GM12872 (cell line): ENCODE results near the gene RANBP3L.

ENCODE experiments used
- CTCF ChIP-seq: IDR thresholded peaks from 3 replicates; pipeline ENCODE4 v1.5.1; 2011; ENCODE audit warnings: low read depth, mild to moderate bottlenecking, low read length, moderate library complexity; ENCODE audit not compliant: insufficient read depth

Gene RANBP3L

GRCh38 chr5:36323926-36324781, 22.5 kb upstream of the RANBP3L start:
- no peak for TF ChIP-seq CTCF

DNA sequence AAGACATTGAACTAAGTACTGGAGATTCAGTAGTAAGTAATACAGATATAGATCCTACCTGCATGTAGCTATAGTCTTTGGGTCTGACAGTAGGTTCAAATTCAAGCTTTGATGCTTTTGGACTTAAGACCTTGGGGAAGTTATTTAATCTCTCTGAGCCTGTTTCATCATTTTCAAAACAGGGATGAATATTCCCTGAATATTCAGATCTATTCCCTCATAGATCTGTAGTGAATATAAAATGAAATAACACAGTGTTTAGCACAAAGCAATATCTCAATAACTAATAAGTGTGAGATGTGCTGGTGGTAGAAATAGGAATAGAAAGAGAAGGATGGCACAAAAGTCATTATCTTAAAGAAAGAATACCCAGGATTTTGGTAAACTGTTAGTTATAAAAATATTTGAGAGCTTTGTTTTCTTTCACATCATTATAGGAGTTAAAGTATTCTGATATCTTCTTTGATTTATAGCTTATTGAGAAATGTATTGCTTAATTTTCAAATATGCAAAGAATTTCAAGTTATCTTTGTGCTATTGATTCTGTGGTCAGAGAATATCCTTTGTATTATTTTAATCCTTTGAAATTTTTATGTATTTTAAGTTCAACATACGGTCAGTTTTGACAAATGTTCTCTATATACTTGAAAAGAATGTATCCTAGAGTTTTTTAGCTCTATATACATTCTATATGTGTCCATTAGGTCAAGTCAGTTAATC, 11.4 kb upstream of the RANBP3L start:
- TF ChIP-seq CTCF = no peak

GRCh38 chr5:36311956-36312355, 10.3 kb upstream of the RANBP3L start:
- TF ChIP-seq CTCF = no peak

DNA sequence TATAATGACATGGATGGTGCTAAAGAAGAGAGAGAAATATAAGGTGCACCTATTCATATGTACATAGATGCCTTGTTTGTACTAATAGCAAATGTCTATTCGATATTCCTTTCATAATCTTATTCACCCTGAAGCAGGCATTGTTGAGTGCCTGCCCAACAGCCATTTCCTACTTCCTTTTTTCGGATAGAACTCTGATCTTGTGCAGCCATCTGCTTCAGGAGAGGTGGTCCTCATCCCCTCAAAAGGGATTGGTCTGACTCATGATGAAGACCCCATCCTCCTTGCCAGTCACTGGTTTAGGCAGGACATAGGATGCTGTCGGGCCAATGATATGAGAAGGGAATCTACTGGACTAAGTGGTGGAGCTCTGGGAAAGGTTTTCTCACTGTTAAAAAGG, 8.4 kb upstream of the RANBP3L start:
- TF ChIP-seq CTCF = no peak

DNA sequence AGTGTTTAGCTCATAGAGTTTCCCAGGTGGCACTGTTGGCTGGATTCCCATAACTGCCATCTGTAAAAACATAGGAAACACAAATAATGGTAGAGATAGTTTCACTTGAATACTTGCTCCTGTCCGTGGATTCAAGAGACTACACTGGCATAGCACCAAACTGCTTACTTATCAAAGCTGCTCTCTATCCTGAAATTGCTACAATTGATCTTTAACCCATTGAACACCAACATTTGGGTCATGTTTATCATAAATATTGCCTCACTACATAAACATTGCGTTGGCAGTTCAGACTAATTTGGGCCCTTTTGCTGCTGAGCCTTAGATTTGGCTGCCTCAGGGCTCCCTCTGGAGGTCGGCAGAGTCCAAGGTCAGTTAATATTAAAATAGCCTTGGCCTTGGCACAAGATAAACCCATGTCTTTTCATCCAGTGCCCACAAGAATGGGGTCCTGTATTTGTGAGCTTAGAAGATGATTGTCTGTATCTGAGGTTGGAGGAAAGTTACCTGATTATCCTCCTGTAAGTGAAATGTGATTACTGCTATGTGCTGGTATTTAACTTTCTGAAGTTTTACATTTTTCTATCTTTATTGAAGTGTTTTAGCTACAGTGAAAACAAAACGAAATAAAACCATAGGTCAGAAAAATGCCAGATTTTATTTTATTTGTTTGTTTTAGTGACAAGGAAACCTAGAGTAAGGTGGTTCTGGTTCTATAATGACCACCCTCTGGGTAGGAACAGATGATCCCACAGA, 4.0 kb upstream of the RANBP3L start:
- TF ChIP-seq CTCF = peak; percentile 66

DNA sequence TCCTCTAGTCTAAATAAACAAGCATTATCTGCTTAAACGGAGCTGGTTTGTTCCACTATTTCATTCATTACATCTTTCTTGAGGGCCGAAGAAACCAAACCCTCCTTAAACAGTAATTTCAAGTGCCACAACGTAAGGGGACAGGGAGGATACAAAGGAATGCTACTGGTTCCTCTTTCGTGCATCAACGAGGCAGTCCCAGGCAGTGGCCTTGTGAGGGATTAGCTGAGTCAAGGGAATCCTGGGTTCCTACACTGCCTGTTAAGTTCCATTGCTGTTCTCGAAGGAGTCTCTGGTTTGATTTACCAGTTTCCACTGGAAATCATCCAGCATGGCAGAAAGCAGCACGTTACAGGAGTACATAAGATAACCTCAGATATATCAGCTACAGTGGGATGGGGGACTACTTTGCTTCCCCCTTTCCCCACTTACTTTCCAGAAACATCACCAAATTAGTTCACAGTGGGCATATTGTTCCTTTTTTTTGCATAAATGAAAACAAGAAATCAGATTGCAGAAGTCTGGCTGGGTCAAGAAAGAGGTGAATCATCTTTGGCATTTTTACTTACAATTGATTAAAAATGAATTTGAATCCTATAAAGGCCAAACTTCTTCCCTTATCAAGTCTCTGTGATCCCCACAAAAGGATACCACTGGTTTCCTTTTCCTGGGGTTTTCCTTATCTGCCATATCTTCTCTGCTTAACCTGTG, 2.5 kb upstream of the RANBP3L start:
- TF ChIP-seq CTCF = no peak
